LNCaP clone FGC (cell line): ENCODE results near the gene TTLL8.

ENCODE experiments used
- DNase-seq: peaks from one replicate; pipeline ENCODE4 v3.0.0-alpha.2; 2011; ENCODE audit warnings: low read depth
- H3K4me3 ChIP-seq: 2 replicates; pipeline ENCODE4 v1.5.1; 2011; ENCODE audit warnings: mild to moderate bottlenecking, low read depth, low read length, control low read depth
- TF ChIP-seq, protein P1 (sequence below): IDR thresholded peaks from 2 replicates; pipeline ENCODE4 v1.5.1; 2012; ENCODE audit warnings: mild to moderate bottlenecking; ENCODE audit not compliant: control insufficient read depth, insufficient read depth; ENCODE audit errors: extremely low read depth

TTLL8 gene

DNA sequence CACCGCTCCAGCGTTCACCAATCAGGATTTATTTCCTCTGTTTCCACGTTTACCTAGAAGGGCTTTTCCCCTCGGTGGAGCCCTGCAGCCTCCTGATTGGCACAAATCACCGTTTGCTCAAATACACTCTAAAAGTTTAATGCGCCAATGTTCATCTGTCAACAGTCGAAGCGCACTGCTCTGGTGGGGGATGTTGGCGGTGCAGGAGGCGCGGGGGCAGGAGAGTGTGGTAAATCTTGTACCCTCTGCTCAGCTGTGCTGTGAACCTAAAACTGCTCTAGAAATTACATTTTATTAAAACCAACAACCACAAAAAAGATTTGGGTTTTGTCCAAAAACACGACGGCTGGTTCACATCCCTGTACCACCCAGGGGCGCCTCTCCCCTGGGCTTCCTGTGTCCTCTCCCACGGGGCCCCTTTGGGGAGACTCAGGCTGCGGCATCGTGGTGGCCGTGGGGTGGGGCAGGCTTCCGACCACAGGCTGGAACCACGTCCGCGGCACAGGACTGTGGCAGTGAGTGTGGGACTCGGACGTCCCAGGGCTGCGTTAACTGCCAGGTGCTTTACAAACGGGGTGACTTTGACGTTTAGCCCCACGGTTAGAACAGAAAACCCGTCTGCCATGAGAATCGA, 13.5 kb downstream of the TTLL8 start:
- no peak for DNase-seq
- TF ChIP-seq, protein P1, sequence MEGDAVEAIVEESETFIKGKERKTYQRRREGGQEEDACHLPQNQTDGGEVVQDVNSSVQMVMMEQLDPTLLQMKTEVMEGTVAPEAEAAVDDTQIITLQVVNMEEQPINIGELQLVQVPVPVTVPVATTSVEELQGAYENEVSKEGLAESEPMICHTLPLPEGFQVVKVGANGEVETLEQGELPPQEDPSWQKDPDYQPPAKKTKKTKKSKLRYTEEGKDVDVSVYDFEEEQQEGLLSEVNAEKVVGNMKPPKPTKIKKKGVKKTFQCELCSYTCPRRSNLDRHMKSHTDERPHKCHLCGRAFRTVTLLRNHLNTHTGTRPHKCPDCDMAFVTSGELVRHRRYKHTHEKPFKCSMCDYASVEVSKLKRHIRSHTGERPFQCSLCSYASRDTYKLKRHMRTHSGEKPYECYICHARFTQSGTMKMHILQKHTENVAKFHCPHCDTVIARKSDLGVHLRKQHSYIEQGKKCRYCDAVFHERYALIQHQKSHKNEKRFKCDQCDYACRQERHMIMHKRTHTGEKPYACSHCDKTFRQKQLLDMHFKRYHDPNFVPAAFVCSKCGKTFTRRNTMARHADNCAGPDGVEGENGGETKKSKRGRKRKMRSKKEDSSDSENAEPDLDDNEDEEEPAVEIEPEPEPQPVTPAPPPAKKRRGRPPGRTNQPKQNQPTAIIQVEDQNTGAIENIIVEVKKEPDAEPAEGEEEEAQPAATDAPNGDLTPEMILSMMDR, result no peak
- no peak overlapping the region for H3K4me3 ChIP-seq

DNA sequence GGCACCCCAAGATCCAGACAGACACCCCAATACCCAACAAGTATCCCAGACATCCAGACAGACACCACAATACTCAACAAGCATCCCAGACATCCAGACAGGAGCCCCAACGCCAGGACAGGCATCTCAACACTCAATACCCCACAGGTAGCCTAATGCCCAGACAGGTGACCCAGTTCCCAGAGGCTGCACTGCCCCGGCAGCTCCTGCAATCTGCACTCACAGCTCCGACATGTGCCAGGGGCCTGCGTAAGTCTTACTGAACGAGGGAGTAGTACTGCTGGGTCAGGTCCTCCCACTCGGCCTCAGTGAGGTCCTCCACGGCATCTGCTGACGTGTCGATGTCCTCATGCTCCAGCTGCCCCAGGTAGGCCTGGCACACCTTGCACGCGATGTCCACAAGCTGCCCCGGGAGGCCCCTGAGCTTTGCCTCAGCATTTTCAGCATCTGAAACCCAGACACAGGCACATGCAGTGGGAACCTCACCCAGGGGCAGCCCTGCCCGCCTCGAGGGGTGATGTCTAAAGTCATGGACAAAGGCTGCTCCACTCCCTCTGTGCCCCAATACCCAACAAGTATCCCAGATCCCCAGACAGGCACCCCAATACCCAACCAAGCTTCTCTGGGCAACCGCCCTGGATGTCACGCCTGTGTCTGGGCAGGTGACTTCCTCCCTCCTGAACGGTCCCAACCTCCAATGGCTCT, 16.6 kb downstream of the TTLL8 start:
- DNase-seq, result no peak
- H3K4me3 ChIP-seq, result no peak overlapping the region
- TF ChIP-seq, protein P1, result no peak

DNA sequence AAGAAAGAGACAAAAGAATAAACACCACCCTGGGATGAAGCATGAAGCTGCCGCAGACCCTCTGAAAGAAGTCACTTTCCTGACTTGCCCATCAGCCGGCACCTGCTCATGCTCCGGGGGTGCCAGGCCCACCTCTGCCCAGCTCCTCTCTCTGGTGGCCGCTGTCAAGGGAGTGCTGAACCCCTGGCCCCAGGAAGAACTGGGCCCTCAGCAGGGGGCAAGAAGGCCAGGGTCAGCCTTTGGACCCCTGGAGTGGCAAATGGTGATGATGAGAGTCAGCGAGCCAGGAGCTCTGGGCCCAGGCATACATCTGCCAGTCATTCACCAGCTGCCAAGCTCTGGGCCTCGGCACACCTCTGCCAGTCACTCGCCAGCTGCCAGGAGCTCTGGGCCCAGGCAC, 17.4 kb downstream of the TTLL8 start:
- TF ChIP-seq, protein P1, result no peak
- no peak overlapping the region for H3K4me3 ChIP-seq
- no peak for DNase-seq

DNA sequence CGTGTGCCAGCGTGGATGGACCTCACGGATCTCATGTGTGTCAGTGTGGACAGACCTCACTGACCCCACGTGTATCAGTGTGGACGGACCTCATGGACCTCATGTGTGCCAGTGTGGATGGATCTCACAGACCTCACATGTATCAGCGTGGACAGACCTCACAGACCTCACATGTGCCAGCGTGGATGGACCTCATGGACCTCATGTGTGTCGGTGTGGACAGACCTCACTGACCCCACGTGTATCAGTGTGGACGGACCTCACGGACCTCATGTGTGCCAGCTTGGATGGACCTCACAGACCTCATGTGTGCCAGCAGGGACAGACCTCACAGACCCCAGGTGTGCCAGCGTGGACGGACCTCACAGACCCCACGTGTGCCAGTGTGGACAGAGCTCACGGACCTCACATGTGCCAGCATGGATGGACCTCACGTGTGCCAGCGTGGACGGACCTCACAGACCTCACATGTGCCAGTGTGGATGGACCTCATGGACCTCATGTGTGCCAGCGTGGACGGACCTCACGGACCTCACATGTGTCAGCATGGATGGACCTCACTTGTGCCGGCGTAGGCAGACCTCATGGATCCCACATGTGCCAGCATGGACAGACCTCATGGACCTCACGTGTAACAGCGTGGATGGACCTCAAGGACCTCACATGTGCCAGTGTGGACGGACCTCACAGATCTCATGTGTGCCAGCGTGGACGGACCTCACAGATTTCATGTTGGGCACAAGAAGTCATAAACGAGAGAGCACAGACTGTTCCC, 18.2 kb downstream of the TTLL8 start:
- TF ChIP-seq, protein P1, result no peak
- H3K4me3 ChIP-seq, result no peak overlapping the region
- no peak for DNase-seq

DNA sequence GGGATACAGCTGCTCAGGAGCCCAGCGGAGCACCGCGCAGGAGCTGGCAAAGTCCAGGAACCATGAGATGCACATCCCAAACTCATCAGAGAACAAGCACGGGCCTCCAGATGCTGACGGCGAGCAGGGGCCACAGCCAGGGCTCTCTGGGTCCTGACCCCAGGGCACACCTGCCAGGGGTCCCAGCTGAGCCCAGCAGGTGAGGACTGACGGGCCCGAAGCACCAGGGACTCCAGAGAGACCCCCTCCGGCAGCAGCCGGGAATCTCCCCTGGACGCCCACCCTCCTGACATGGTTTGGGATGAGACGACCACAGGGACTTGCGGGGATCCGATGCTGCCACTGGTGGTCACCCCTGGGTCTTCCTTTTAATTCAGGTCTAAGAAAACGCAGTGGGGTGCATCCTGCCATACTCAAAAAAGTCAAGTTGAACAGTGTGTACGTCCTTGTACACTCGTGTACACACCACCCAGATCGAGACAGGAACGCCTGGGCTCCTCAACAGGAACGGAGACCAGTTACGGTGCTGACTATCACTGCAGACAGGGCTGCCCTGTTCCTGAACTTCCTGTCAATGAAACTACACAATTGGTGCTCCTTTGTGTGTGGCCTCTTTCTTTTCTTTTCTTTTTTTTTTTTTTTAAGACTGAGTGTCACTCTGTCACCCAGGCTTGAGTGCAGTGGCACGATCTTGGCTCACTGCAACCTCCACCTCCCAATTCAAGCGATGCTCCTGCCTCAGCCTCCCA, 21.9 kb downstream of the TTLL8 start:
- TF ChIP-seq, protein P1, result no peak
- no peak overlapping the region for H3K4me3 ChIP-seq
- DNase-seq, result no peak

DNA sequence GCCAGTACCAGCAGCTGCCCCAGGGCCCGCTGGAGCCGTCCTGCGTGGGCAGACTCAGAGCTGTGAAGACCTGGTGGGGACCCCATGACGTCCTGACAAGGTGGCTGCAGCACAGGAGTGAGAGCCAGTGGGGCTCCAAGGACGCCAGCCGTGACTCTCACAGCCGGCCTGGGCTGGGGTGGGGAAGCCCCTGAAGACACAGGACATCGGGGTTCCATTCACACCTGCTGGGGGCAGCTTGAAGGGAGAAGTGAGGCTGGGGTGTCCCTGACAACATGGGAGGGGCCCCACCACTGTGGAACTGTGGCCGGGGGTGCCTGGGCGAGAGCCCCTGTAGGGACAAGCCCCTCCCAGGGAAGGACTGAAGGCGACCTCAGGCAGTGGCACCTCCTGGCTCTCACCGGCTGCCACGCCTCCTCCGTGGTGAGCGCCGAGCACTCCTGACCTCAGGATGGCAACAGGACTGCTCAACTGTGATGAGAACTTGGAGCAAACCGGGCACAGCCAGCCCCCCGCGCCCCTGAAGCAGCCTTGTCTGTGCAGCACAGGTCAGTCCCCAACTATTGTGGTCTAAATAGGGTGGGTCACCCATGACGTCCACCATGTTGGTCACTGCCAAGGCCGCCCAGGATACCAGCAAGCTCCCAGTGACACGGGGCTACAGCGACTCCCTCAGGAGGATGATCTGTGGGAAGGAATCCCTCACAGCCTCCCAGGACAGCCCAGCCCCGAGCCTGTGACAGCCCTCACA, 22.8 kb downstream of the TTLL8 start:
- DNase-seq, result no peak
- TF ChIP-seq, protein P1, result no peak

More for the DNA sequence above, 22.8 kb downstream of the TTLL8 start:
- no peak overlapping the region for H3K4me3 ChIP-seq
